Right lobe of liver (tissue), 4 donors: ENCODE measurements around the gene B3GAT1.

ENCODE experiments used
- POLR2A ChIP-seq: fragments of 450-650 bp; IDR thresholded peaks from one replicate; pipeline ENCODE4 v1.6.1; 2017; ENCODE audit warnings: antibody characterized with exemption, mild to moderate bottlenecking
- TF ChIP-seq, protein P1 (sequence below), 4 donors: fragments of 200-600 bp in 3 of 4; fragments of 450-650 bp in 1 of 4; IDR thresholded peaks; one replicate each; pipeline versions ENCODE4 v1.5.1 to v1.8.0; 2016 to 2022; ENCODE audit warnings: antibody characterized with exemption in 4 of 4, mild to moderate bottlenecking in 2 of 4
- donor health status: DM: no; HTN: no; CAD: no.
- donor health status: DM: no; HTN: no; CAD: no.
- donor health status: DM: no; HTN: yes; CAD: no.

DNA sequence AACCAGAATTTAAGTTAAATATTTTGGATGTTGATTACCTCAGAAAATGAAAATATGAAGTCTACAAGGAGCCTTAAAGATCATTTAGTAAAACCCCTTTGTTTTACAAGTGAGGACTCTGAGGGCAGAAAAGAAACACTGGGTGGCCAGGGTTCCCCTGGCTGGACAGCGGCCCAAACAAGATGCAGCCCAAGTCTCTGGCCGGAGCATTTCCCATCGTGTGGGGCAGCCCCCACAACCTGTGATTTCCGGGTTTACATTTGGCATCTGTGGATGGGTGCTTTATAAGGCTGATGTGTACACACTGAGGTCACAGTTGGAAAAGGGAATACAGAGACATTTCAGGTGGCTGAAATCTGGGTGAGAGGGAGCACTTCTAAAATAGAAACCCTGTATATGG, 28.8 kb upstream of the B3GAT1 start:
- TF ChIP-seq, protein P1, sequence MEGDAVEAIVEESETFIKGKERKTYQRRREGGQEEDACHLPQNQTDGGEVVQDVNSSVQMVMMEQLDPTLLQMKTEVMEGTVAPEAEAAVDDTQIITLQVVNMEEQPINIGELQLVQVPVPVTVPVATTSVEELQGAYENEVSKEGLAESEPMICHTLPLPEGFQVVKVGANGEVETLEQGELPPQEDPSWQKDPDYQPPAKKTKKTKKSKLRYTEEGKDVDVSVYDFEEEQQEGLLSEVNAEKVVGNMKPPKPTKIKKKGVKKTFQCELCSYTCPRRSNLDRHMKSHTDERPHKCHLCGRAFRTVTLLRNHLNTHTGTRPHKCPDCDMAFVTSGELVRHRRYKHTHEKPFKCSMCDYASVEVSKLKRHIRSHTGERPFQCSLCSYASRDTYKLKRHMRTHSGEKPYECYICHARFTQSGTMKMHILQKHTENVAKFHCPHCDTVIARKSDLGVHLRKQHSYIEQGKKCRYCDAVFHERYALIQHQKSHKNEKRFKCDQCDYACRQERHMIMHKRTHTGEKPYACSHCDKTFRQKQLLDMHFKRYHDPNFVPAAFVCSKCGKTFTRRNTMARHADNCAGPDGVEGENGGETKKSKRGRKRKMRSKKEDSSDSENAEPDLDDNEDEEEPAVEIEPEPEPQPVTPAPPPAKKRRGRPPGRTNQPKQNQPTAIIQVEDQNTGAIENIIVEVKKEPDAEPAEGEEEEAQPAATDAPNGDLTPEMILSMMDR (IDR thresholded peaks at IDR 0.05): no peak
- TF ChIP-seq POLR2A: no peak
